HG02678 (cell line): ENCODE measurements around the gene GUCY1A2.
"Not testable (repeated sequence)": the region's sequence is repeated elsewhere in the genome, so short reads cannot be mapped to it uniquely, and the experiment has no call there.

ENCODE experiments used
- ATAC-seq: cut with Tn5 transposase; IDR thresholded peaks from one replicate; pipeline ENCODE4 v1.9.1; 2021; ENCODE audit warnings: mild to moderate bottlenecking, moderate library complexity; ENCODE audit not compliant: unreplicated experiment

GUCY1A2 gene

GRCh38 chr11:107018219-107018901, at the start of gene GUCY1A2:
GUCY1A2 (minus strand) TSS chr11:107018476; CDS start chr11:107018055, 421 bp downstream.
- peak; percentile 34 for ATAC-seq

DNA sequence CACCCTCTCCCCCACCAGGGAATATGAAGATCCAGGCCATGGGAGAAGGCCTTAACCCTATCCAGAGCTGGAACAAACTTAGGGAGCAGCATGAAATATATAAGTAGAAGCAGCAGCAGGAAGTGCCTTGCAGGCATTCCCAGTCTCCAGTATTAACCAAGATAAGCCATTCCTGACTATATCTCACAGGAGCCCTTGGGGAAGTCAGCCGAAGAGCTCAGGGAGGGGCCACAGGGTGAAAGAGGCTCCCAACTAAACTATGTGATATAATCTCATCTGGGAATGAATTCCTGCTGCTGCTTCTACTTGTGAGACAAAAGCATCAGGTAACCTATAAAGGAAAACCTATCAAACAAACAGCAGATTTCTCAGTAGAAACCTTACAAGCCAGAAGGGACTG, 36.1 kb upstream of the GUCY1A2 start:
- no peak for ATAC-seq

DNA sequence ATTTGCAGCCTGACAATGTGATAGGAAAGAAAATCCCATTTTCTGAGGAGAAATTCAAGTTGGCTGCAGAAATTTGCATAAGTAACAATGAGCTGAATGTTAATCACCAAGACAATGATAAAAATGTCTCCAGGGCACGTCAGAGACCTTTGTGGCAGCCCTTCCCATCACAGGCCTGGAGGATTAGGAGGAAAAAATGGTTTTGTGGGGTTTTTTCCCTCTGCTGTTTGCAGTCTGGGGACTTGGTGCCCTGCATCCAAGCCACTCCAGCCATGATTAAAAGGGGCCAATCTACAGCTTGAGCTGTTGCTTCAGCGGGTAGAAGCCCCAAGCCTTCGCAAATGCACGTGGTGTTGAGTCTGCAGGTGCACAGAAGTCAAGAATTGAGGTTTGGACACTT, 33.1 kb upstream of the GUCY1A2 start:
- not testable (repeated sequence) for ATAC-seq

- not testable (repeated sequence) for ATAC-seq
Observed at GRCh38 chr11:107050899-107051298, 32.6 kb upstream of the GUCY1A2 start.

DNA sequence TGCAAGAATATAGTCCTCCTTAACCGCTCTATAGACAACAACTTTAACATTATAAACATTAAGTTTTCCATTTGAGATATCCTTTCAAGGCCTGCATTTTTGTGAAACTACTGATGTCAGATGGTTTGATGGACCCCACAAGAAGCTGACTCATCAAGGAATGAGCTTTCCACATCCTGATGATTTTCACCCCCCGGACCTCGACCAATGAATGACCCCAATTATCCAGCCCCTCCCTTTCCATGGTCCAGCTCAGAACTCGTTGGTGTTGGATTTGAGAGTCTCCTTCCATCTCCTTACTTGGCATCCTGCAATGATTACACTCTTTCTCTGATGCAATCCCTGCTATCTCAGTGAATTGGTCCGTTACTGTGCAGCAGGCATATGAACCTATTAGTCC, 31.8 kb upstream of the GUCY1A2 start:
- ATAC-seq: no peak

- no peak for ATAC-seq
Observed at GRCh38 chr11:107044503-107044902, 26.2 kb upstream of the GUCY1A2 start.

DNA sequence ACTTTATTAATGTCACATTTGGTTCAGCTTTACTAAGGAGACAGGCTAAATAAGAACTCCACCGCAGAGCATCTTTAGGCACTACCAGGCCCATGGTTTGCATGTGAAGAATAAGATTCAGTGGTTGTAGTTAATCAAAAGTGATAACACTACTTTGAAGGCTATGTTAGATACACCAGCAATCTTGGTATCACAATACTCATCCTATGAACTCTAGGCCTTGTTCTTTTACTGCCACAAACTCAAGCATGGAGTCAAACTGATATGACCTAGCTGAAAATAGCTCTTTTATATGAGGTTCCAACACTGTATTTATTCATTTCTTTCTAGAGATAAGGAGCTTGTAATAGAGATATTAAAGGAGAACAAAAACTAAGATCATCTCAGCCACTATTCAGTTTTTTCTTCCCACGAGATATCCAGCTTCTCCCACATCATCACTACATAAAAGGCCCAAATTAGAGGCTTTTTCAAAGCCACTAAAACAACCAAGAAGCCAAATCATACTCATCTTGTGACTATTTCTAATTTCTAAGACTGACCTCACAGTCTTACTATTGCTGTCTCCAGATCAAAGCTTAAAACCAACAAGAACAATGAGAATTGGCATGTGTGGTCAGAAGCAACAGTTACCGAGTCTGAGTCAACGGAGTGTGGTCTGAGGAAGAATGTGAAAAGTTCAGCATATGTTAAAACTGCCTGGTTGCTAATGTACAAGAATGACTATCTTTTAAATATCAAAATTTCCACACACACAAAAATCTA, 25.1 kb upstream of the GUCY1A2 start:
- ATAC-seq: peak; percentile 80

- no peak for ATAC-seq
Observed at GRCh38 chr11:107042748-107043147, 24.5 kb upstream of the GUCY1A2 start.

- ATAC-seq: peak; percentile 30
Observed at GRCh38 chr11:107041088-107041444, 22.8 kb upstream of the GUCY1A2 start.

DNA sequence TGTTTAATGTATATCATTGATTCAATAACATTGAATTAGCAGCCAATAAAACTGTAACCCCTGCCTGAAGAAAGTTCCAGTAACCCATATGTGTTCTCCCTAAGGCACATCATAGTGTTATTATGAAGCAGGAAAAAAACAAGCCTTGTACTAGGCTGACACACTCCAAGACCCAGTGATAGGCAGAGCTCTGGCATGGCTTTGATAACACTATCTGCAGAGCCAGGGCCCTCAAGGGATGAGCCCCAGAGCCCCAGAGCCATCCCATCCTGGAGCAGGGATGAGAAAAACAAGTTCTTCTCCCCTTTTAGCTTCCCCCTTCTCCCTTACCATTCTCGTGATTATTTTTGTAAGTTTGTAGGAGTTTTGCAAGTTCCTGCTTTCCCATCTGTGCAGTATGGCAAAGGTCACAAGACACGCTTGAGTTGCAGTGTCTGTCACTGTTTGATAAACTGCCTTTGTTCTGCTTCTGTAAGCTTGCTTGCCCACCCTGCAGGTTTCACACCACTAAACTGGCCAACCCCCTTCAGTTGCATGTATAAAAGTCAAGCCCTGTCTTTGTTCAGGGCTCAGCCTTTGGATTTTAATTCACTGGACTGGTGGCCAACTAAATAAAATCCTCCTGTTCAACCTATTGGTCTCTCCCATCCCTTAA, 22.3 kb upstream of the GUCY1A2 start:
- no peak for ATAC-seq

DNA sequence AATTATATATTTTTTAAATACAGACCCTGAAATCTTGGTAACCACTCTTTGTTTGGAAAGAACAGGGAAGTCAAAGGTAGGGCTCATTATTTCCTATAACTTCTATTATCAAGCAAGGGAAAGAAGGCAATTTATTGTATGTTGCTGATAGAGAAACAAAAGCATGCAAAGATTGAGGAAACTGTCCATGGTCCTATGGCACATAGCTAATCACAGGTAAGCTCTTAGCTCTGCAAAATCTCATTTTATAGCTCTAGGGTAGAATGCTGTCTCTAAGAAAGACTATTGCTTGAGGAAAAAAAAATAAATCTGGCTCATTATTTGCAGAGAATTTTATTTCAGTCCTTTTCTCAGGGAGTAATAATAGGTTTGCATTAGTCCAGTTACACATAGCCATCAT, 7.4 kb upstream of the GUCY1A2 start:
- no peak for ATAC-seq

- no peak for ATAC-seq
Observed at GRCh38 chr11:107020594-107020993, 2.3 kb upstream of the GUCY1A2 start.

GRCh38 chr11:107018902-107019493, 722 bp upstream of the GUCY1A2 start:
- ATAC-seq: no peak

- peak; percentile 53 for ATAC-seq
Observed at GRCh38 chr11:107017433-107018218, 650 bp downstream of the GUCY1A2 start.

- no peak for ATAC-seq
Observed at GRCh38 chr11:107017104-107017432, 1.2 kb downstream of the GUCY1A2 start.

DNA sequence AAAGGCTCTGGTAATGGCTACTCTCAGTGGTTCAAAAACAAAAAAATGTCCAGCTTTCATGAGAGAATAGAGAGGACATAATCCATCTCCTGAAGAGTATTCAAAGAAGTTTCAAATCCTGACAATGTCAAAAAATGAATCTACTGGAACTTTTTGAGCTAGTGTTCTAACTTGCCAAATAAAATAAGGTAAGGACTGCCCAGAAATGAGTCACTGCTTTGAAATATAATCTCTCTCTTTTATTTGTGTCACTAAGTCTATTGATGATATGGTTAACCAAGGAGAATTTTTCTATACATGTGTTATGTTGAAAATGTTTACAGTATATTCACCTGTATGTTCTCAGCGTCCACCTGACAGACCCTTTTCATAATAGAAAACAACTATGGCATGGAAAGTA, 3.4 kb downstream of the GUCY1A2 start:
- no peak for ATAC-seq

GRCh38 chr11:107011977-107012376, 6.3 kb downstream of the GUCY1A2 start:
- ATAC-seq: no peak

DNA sequence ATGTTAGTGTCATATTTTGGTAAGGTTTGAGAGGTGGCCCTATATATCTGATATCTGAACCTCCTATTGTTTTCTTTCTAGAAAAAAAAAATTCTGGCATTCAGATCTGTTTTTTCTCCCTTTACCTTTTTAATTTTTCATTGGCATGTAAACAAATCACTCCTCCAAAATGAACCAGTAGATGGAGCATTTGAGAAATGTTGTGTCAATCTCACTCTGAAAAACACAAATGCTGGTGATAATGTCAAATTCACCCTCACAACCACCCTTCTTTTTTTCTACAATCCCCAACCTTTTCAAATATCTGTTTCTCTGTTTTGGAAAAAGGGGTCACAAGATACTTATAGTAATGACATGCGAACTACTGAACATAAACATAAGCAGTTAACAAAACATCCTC, 9.1 kb downstream of the GUCY1A2 start:
- ATAC-seq: no peak

GRCh38 chr11:107006076-107006833, 12.0 kb downstream of the GUCY1A2 start:
- no peak for ATAC-seq

DNA sequence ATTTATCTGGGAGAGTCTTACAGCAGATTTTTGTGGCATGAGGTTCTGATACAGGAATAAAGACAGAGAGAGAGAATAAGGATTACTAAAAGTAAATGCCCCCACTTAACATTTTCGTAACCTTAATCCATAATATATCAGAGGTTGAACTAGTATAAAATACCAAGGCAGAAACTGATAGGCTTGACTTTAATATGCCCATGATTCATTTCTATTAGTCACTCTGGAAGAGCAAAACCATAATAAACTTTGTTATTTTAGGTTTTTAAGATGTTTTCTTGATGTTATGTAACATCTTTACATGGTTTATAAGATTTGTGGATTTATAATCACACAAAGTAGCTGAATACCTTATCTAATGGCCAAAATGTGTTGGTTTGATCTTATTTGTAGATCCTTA, 19.1 kb downstream of the GUCY1A2 start:
- no peak for ATAC-seq
